ENCODE results near the gene ME3. TPM values are rescaled to one million over a fixed set of nuclear protein-coding genes. Genes with fewer than 3 reads are reported as not detected.
"Not testable (repeated sequence)": the region's sequence is repeated elsewhere in the genome, so short reads cannot be mapped to it uniquely, and the experiment has no call there.

ME3 gene
- total RNA-seq, 1 experiment from 2014 or later, result 1.8 TPM

DNA sequence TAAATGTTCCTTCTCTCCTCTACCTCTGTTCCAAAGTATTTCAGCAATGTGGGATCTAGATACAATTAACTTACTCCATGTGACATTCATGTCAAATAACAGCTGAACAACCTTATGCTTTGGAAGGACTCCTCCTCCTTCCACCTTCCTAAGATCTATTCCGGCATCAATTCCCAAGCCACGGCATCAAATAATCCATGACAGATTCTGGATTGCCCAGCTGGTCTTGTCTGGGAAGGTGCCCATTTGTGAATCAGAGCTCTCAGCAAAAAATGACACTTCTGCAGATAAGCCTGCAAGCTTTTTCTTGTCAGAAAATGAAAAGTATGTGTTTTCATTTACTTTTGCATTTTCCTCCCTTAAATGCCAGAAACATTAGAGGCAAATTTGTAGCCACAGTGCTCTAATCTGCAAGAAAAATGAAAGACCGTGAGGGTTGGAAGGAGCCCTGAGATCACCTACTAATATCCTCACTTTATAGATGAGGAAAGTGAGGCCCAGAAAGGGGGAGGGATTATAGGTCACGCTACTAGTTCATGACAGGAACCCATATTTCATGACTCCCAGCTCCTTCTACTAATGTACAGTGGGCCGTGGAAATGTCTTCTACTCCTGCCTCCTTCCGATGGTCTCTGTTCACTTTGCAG is 124.0 kb downstream of the ME3 start (continued):
- TF ChIP-seq, protein P1, sequence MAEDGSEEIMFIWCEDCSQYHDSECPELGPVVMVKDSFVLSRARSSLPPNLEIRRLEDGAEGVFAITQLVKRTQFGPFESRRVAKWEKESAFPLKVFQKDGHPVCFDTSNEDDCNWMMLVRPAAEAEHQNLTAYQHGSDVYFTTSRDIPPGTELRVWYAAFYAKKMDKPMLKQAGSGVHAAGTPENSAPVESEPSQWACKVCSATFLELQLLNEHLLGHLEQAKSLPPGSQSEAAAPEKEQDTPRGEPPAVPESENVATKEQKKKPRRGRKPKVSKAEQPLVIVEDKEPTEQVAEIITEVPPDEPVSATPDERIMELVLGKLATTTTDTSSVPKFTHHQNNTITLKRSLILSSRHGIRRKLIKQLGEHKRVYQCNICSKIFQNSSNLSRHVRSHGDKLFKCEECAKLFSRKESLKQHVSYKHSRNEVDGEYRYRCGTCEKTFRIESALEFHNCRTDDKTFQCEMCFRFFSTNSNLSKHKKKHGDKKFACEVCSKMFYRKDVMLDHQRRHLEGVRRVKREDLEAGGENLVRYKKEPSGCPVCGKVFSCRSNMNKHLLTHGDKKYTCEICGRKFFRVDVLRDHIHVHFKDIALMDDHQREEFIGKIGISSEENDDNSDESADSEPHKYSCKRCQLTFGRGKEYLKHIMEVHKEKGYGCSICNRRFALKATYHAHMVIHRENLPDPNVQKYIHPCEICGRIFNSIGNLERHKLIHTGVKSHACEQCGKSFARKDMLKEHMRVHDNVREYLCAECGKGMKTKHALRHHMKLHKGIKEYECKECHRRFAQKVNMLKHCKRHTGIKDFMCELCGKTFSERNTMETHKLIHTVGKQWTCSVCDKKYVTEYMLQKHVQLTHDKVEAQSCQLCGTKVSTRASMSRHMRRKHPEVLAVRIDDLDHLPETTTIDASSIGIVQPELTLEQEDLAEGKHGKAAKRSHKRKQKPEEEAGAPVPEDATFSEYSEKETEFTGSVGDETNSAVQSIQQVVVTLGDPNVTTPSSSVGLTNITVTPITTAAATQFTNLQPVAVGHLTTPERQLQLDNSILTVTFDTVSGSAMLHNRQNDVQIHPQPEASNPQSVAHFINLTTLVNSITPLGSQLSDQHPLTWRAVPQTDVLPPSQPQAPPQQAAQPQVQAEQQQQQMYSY (CRISPR knock-in tag; IDR thresholded peaks at IDR 0.05), result no peak
- TF ChIP-seq ATF3 (CRISPR knock-in tag; conservative IDR thresholded peaks at IDR 0.05) (no peak), ETV6 (CRISPR knock-in tag; IDR thresholded peaks at IDR 0.05) (no peak), NFE2L1 (CRISPR knock-in tag; IDR thresholded peaks at IDR 0.05) (no peak)

DNA sequence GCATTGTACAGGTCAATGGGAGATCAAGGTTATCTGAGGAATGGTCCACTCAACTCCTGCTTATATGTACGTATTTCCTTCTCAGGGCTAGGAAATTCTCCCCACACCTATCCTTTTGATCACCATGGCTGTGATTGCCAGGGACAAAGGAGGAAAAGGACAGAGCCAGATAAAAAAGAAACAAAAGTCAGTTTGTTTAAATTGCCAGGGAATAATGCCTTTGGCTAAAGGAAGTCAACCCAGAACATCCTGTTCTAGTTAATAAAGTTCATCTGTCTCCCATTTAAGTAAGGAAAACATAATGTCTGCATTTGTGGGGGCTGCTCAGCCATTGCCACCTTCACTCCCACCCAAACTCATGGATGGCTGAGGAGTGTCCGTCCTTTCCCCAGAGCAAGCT is 124.7 kb downstream of the ME3 start:
- TF ChIP-seq ZNF138 (CRISPR knock-in tag; conservative IDR thresholded peaks at IDR 0.05) (no peak), FOXJ3 (CRISPR knock-in tag; IDR thresholded peaks at IDR 0.05; ENCODE audit: borderline replicate concordance) (no peak), ZBTB21 (CRISPR knock-in tag; IDR thresholded peaks at IDR 0.05; ENCODE audit: borderline replicate concordance) (no peak), TEAD1 (CRISPR knock-in tag; IDR thresholded peaks at IDR 0.05) (no peak), ZNF121 (CRISPR knock-in tag; IDR thresholded peaks at IDR 0.05) (no peak)
- TF ChIP-seq, protein P2, sequence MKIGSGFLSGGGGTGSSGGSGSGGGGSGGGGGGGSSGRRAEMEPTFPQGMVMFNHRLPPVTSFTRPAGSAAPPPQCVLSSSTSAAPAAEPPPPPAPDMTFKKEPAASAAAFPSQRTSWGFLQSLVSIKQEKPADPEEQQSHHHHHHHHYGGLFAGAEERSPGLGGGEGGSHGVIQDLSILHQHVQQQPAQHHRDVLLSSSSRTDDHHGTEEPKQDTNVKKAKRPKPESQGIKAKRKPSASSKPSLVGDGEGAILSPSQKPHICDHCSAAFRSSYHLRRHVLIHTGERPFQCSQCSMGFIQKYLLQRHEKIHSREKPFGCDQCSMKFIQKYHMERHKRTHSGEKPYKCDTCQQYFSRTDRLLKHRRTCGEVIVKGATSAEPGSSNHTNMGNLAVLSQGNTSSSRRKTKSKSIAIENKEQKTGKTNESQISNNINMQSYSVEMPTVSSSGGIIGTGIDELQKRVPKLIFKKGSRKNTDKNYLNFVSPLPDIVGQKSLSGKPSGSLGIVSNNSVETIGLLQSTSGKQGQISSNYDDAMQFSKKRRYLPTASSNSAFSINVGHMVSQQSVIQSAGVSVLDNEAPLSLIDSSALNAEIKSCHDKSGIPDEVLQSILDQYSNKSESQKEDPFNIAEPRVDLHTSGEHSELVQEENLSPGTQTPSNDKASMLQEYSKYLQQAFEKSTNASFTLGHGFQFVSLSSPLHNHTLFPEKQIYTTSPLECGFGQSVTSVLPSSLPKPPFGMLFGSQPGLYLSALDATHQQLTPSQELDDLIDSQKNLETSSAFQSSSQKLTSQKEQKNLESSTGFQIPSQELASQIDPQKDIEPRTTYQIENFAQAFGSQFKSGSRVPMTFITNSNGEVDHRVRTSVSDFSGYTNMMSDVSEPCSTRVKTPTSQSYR (CRISPR knock-in tag; IDR thresholded peaks at IDR 0.05), result no peak
- Mint-ChIP-seq H3K36me3 (no peaks in the 10 kb centered on the region; the same call in 1 of the 2 replicates), H3K4me1 (peaks cover 9% of the 10 kb centered on the region), H3K27ac (no peak overlapping the region), H3K9me3 (peaks cover 3% of the 10 kb centered on the region; the same call in 1 of the 2 replicates), H3K4me3 (no peak overlapping the region), H3K27me3 (ENCODE audit: low read depth) (peaks cover 2% of the 10 kb centered on the region; the same call in 1 of the 2 replicates)
- CTCF ChIA-PET, result interaction anchor here (1.3 to 1.7 kb wide), 2 partner anchors 24 to 60 kb away, joined by 5 read pairs; no protein-coding TSS in a partner anchor
- POLR2A ChIA-PET, result interaction anchor here (0.7 kb wide), 1 partner anchor 1172 kb away, joined by 4 read pairs; no protein-coding TSS in a partner anchor
- DNase-seq (ENCODE audit: low spot score) (no peak), ATAC-seq (no peak)

GRCh38 chr11:86541299-86541698 is 131.1 kb downstream of the ME3 start:
- CTCF ChIA-PET, result interaction anchor here (1.2 kb wide), 1 partner anchor 30 kb away, joined by 3 read pairs; no protein-coding TSS in a partner anchor
- DNase-seq (ENCODE audit: low spot score); H3K9me3 Mint-ChIP-seq; H3K4me3 Mint-ChIP-seq; H3K27me3 Mint-ChIP-seq (ENCODE audit: low read depth); H3K4me1 Mint-ChIP-seq; POLR2A ChIA-PET; H3K27ac Mint-ChIP-seq; ATAC-seq; H3K36me3 Mint-ChIP-seq: not testable (repeated sequence)

- CTCF ChIA-PET, result interaction anchor here (1.9 kb wide), 1 partner anchor 33 kb away, joined by 8 read pairs; no protein-coding TSS in a partner anchor
- no peaks in the 10 kb centered on the region for H3K9me3 Mint-ChIP-seq
- no peaks in the 10 kb centered on the region for H3K27me3 Mint-ChIP-seq (ENCODE audit: low read depth)
- no peaks in the 10 kb centered on the region for H3K4me1 Mint-ChIP-seq
- TF ChIP-seq HMGA2 (CRISPR knock-in tag; IDR thresholded peaks at IDR 0.05) (no peak), MYBL2 (CRISPR knock-in tag; IDR thresholded peaks at IDR 0.05) (no peak)
- no peak for ATAC-seq
- no peak overlapping the region for H3K27ac Mint-ChIP-seq
- H3K36me3 Mint-ChIP-seq, result no peaks in the 10 kb centered on the region
- H3K4me3 Mint-ChIP-seq, result no peak overlapping the region
- no peak for DNase-seq (ENCODE audit: low spot score)
- POLR2A ChIA-PET, result no interaction called here
These were observed 134.2 kb downstream of the ME3 start for GRCh38 chr11:86538223-86538548.
